ENCODE data around the gene EXT2. TPM values are rescaled to one million over a fixed set of nuclear protein-coding genes. Genes with fewer than 3 reads are reported as not detected.

EXT2 gene
- total and polyA plus RNA-seq, 2 experiments from 2014 or later, result 71.5 to 107 TPM

DNA sequence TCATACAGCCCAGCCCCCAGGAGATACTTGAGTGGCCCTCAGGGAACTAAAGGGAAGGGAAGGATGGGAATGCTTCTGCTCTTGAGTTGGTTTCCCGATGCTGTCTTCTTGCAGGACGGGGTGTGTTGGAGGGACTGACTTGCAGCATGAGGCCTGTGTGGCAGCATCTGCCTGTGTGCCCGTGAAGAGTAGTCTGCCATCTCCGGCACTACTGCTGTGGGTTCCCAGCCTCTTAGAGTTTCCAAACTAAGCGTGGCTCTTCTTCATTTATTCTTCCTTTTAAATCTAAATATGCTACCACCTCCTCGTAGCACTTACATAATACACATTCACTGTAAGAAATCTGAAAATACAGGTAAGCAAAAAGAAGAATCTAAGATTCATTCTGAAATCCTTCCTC, 12.8 kb downstream of the EXT2 start:
- H3K9me2 ChIP-seq (replicated peaks; ENCODE audit: insufficient read depth), result no peaks in the 10 kb centered on the region
- H3K36me3 ChIP-seq (replicated peaks; ENCODE audit: insufficient read depth, low read depth), result no peaks in the 10 kb centered on the region
- H3K4me1 ChIP-seq (ENCODE audit: insufficient read depth), result peaks cover 12% of the 10 kb centered on the region
- no peaks in the 10 kb centered on the region for H3K9me3 ChIP-seq (ENCODE audit: low read depth)
- DNase-seq (ENCODE audit: low spot score), result no peak
- no peak for TF ChIP-seq EZH2phosphoT487 (IDR thresholded peaks at IDR 0.05; ENCODE audit: low read depth, severe bottlenecking, unreplicated experiment)
- TF ChIP-seq EZH2 (IDR thresholded peaks at IDR 0.05; ENCODE audit: borderline replicate concordance), result no peak
- TF ChIP-seq CTCF (IDR thresholded peaks at IDR 0.05; ENCODE audit: poor library complexity), result no peak
- no peaks in the 10 kb centered on the region for H3K27me3 ChIP-seq
- no peak overlapping the region for H3K27ac ChIP-seq
- peaks cover 15% of the 10 kb centered on the region for H3K79me2 ChIP-seq
- H2AFZ ChIP-seq, result no peak overlapping the region
- no peak overlapping the region for H3K4me2 ChIP-seq
- WGBS (ENCODE audit: low lambda C conversion rate, missing lambda C conversion rate), result 95% methylated on average over 6 of the region's 6 CpGs
- no peak overlapping the region for H3K4me3 ChIP-seq
- no peaks in the 10 kb centered on the region for H4K20me1 ChIP-seq (ENCODE audit: insufficient read depth, poor library complexity, severe bottlenecking)

DNA sequence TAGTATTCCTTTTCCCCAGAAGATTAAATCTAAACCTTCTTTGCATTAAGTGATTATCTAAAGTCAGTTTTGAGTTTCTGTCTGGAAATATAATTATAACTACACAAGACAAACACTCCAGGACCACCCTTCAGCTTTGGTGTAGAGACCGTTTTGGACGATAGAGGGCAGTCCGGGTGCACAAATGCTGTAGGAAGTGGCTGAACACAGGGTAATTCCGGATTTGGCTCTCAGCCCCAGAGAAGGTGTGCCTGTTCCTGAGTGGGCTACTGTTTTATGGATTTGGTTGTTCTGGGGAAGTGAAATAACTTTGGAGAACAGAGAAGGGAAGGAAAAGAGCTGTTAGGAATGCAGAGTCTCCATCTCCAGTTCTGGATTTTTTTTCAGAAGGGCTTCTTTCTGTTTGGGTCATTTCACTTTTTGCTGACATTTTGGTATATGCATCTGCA, 14.8 kb downstream of the EXT2 start:
- DNase-seq (ENCODE audit: low spot score), result peak; percentile 62
- H3K36me3 ChIP-seq (replicated peaks; ENCODE audit: insufficient read depth, low read depth), result no peaks in the 10 kb centered on the region
- peaks cover 6% of the 10 kb centered on the region for H3K79me2 ChIP-seq
- no peaks in the 10 kb centered on the region for H3K9me3 ChIP-seq (ENCODE audit: low read depth)
- no peak overlapping the region for H2AFZ ChIP-seq
- TF ChIP-seq EZH2 (IDR thresholded peaks at IDR 0.05; ENCODE audit: borderline replicate concordance) (no peak), CTCF (IDR thresholded peaks at IDR 0.05; ENCODE audit: poor library complexity) (peak; percentile 78)
- WGBS (ENCODE audit: low lambda C conversion rate, missing lambda C conversion rate), result 3% methylated on average over 4 of the region's 4 CpGs
- no peak overlapping the region for H3K27ac ChIP-seq
- H3K4me1 ChIP-seq (ENCODE audit: insufficient read depth), result peaks cover 12% of the 10 kb centered on the region
- no peaks in the 10 kb centered on the region for H4K20me1 ChIP-seq (ENCODE audit: insufficient read depth, poor library complexity, severe bottlenecking)
- H3K27me3 ChIP-seq, result no peaks in the 10 kb centered on the region
- no peaks in the 10 kb centered on the region for H3K9me2 ChIP-seq (replicated peaks; ENCODE audit: insufficient read depth)
- no peak overlapping the region for H3K4me2 ChIP-seq
- no peak overlapping the region for H3K4me3 ChIP-seq

DNA sequence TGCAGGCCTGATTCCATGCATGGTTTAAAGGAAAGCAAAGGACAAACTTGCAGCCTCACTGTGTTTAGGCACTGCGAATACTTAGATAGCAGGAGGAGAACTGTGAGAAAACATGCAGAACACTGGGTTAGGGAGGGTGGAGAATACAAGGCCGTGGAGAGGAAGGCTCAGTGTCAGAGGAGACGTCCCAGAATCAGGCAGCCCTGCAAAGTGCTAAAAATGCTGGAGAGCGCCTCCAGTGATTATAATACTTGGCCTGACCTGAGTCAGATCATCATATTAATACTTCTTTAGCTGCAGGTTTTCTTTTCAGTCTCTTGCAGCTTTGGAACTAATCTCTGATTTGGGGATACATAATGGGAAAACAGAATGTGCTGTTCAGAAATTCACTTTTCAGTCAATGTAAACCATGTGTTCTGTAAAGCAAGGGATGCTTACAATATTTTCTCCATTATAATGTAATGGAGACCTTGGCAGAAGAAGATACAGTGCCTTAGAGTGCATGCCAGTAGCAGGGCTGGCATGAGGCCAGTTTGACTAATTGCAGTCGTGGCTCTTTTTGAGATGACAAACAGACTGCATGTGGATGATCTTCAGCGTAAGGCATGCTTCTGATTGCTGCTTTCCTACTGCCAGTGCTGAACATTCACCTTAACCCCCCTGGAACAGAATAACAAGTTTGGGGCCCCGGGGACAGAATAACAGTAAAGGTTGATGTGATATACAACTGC, 16.8 kb downstream of the EXT2 start:
- Histone ChIP-seq H4K20me1 (ENCODE audit: insufficient read depth, poor library complexity, severe bottlenecking) (no peaks in the 10 kb centered on the region), H3K9me2 (replicated peaks; ENCODE audit: insufficient read depth) (no peaks in the 10 kb centered on the region), H3K27ac (no peak overlapping the region), H3K9me3 (ENCODE audit: low read depth) (no peaks in the 10 kb centered on the region), H3K4me3 (no peak overlapping the region), H3K27me3 (no peaks in the 10 kb centered on the region), H3K4me2 (no peak overlapping the region), H3K36me3 (replicated peaks; ENCODE audit: insufficient read depth, low read depth) (no peaks in the 10 kb centered on the region), H3K4me1 (ENCODE audit: insufficient read depth) (peaks cover 12% of the 10 kb centered on the region), H3K79me2 (peaks cover 6% of the 10 kb centered on the region), H2AFZ (no peak overlapping the region)
- peak; percentile 55 for DNase-seq (ENCODE audit: low spot score)
- 71% methylated on average over 7 of the region's 7 CpGs for WGBS (ENCODE audit: low lambda C conversion rate, missing lambda C conversion rate)
- no peak for TF ChIP-seq EZH2 (IDR thresholded peaks at IDR 0.05; ENCODE audit: borderline replicate concordance)
- no peak for TF ChIP-seq EZH2phosphoT487 (IDR thresholded peaks at IDR 0.05; ENCODE audit: low read depth, severe bottlenecking, unreplicated experiment)
- TF ChIP-seq CTCF (IDR thresholded peaks at IDR 0.05; ENCODE audit: poor library complexity), result no peak

Measured in hepatocyte (in vitro differentiated cells).